Measurements from ENCODE around the gene PEMT. TPM values are rescaled to one million over a fixed set of nuclear protein-coding genes. Genes with fewer than 3 reads are reported as not detected.

PEMT gene
- total and polyA plus RNA-seq, 3 experiments from 2014 or later = 31.9 to 42.1 (median 34.6) TPM

- H3K27me3 ChIP-seq (ENCODE audit: insufficient read depth, low read length, poor library complexity, severe bottlenecking) = no peaks in the 10 kb centered on the region
- Mint-ChIP-seq H3K9me3 (no peaks in the 10 kb centered on the region), H3K36me3 (no peaks in the 10 kb centered on the region), H3K27ac (no peak overlapping the region), H3K4me3 (no peak overlapping the region), H3K27me3 (peaks cover 2 to 6% of the 10 kb centered on the region in 2 donors), H3K4me1 (no peaks in the 10 kb centered on the region)
- no peak for DNase-seq
- CTCF ChIA-PET = no interaction called here
- H3K4me3 ChIP-seq (ENCODE audit: low read length) = no peak overlapping the region
- POLR2A ChIA-PET = no interaction called here
- H3K9me3 ChIP-seq (ENCODE audit: low read length) = no peaks in the 10 kb centered on the region
- no peaks in the 10 kb centered on the region for H3K4me1 ChIP-seq (ENCODE audit: insufficient read depth, low read length)
- H3K27ac ChIP-seq (ENCODE audit: low read depth, low read length) = no peak overlapping the region
- H3K36me3 ChIP-seq (ENCODE audit: insufficient read depth, low read length) = no peaks in the 10 kb centered on the region
These were observed 88.6 kb downstream of the PEMT start for GRCh38 chr17:17502741-17503565.

GRCh38 chr17:17500999-17501605, 90.4 kb downstream of the PEMT start:
- no peak overlapping the region for H3K27ac ChIP-seq (ENCODE audit: low read depth, low read length)
- H3K27me3 ChIP-seq (ENCODE audit: insufficient read depth, low read length, poor library complexity, severe bottlenecking) = no peaks in the 10 kb centered on the region
- no peak overlapping the region for H3K4me3 ChIP-seq (ENCODE audit: low read length)
- Mint-ChIP-seq H3K27me3 (peaks cover 2 to 6% of the 10 kb centered on the region in 2 donors), H3K27ac (peak overlapping the region in 1 of 8 donors; percentile 69), H3K9me3 (no peaks in the 10 kb centered on the region), H3K4me3 (peak overlapping the region in 1 of 7 donors; percentile 27), H3K36me3 (no peaks in the 10 kb centered on the region), H3K4me1 (peaks cover 4 to 6% (median 5%) of the 10 kb centered on the region in 3 donors)
- DNase-seq = no peak
- POLR2A ChIA-PET = no interaction called here
- CTCF ChIA-PET = no interaction called here
- H3K4me1 ChIP-seq (ENCODE audit: insufficient read depth, low read length) = peaks cover 6% of the 10 kb centered on the region
- H3K9me3 ChIP-seq (ENCODE audit: low read length) = no peaks in the 10 kb centered on the region
- no peaks in the 10 kb centered on the region for H3K36me3 ChIP-seq (ENCODE audit: insufficient read depth, low read length)

GRCh38 chr17:17499402-17500145, 91.9 kb downstream of the PEMT start:
- no peak overlapping the region for H3K27ac Mint-ChIP-seq
- DNase-seq = no peak
- H3K27me3 Mint-ChIP-seq = peaks cover 9 to 11% of the 10 kb centered on the region in 2 donors
- H3K4me1 Mint-ChIP-seq = peaks cover 11 to 20% (median 11%) of the 10 kb centered on the region in 3 donors
- H3K36me3 Mint-ChIP-seq = no peaks in the 10 kb centered on the region
- ChIA-PET POLR2A (no interaction called here), CTCF (no interaction called here)
- no peaks in the 10 kb centered on the region for H3K27me3 ChIP-seq (ENCODE audit: insufficient read depth, low read length, poor library complexity, severe bottlenecking)
- H3K36me3 ChIP-seq (ENCODE audit: insufficient read depth, low read length) = no peaks in the 10 kb centered on the region
- peaks cover 10% of the 10 kb centered on the region for H3K4me1 ChIP-seq (ENCODE audit: insufficient read depth, low read length)
- no peak overlapping the region for H3K4me3 ChIP-seq (ENCODE audit: low read length)
- no peak overlapping the region for H3K4me3 Mint-ChIP-seq
- H3K9me3 ChIP-seq (ENCODE audit: low read length) = no peaks in the 10 kb centered on the region
- H3K27ac ChIP-seq (ENCODE audit: low read depth, low read length) = no peak overlapping the region
- no peaks in the 10 kb centered on the region for H3K9me3 Mint-ChIP-seq

GRCh38 chr17:17498606-17499301, 92.8 kb downstream of the PEMT start:
- Histone ChIP-seq H3K27me3 (ENCODE audit: insufficient read depth, low read length, poor library complexity, severe bottlenecking) (no peaks in the 10 kb centered on the region), H3K27ac (ENCODE audit: low read depth, low read length) (no peak overlapping the region), H3K9me3 (ENCODE audit: low read length) (no peaks in the 10 kb centered on the region), H3K4me3 (ENCODE audit: low read length) (no peak overlapping the region), H3K4me1 (ENCODE audit: insufficient read depth, low read length) (peaks cover 10% of the 10 kb centered on the region), H3K36me3 (ENCODE audit: insufficient read depth, low read length) (no peaks in the 10 kb centered on the region)
- no peak overlapping the region for H3K27ac Mint-ChIP-seq
- no peak overlapping the region for H3K4me3 Mint-ChIP-seq
- no peaks in the 10 kb centered on the region for H3K36me3 Mint-ChIP-seq
- DNase-seq = no peak
- no peaks in the 10 kb centered on the region for H3K9me3 Mint-ChIP-seq
- CTCF ChIA-PET = interaction anchor here (2.2 kb wide), 1 partner anchor 70 kb away, joined by 5 read pairs; no protein-coding TSS in a partner anchor
- peaks cover 9 to 11% of the 10 kb centered on the region in 2 donors for H3K27me3 Mint-ChIP-seq
- H3K4me1 Mint-ChIP-seq = peaks cover 11 to 25% (median 11%) of the 10 kb centered on the region in 3 donors
- POLR2A ChIA-PET = no interaction called here

GRCh38 chr17:17497845-17498520, 93.5 kb downstream of the PEMT start:
- H3K27ac Mint-ChIP-seq = no peak overlapping the region
- peaks cover 10% of the 10 kb centered on the region for H3K4me1 ChIP-seq (ENCODE audit: insufficient read depth, low read length)
- DNase-seq = no peak
- H3K36me3 Mint-ChIP-seq = no peaks in the 10 kb centered on the region
- peaks cover 11 to 25% (median 11%) of the 10 kb centered on the region in 3 donors for H3K4me1 Mint-ChIP-seq
- H3K36me3 ChIP-seq (ENCODE audit: insufficient read depth, low read length) = no peaks in the 10 kb centered on the region
- ChIA-PET CTCF (interaction anchor here (0.8 to 3.6 kb wide), 10 partner anchors 13 to 421 kb away, joined by 3 to 71 read pairs (median 6); partner anchors contain the start of gene PEMT), POLR2A (interaction anchor here (1.1 kb wide), 1 partner anchor 145 kb away, joined by 5 read pairs; no protein-coding TSS in a partner anchor)
- peak overlapping the region in 1 of 7 donors; percentile 53 for H3K4me3 Mint-ChIP-seq
- H3K27ac ChIP-seq (ENCODE audit: low read depth, low read length) = no peak overlapping the region
- H3K27me3 Mint-ChIP-seq = peaks cover 9 to 11% of the 10 kb centered on the region in 2 donors
- H3K4me3 ChIP-seq (ENCODE audit: low read length) = no peak overlapping the region
- H3K27me3 ChIP-seq (ENCODE audit: insufficient read depth, low read length, poor library complexity, severe bottlenecking) = no peaks in the 10 kb centered on the region
- H3K9me3 ChIP-seq (ENCODE audit: low read length) = no peaks in the 10 kb centered on the region
- H3K9me3 Mint-ChIP-seq = no peaks in the 10 kb centered on the region

GRCh38 chr17:17497065-17497844, 94.3 kb downstream of the PEMT start:
- Mint-ChIP-seq H3K4me1 (peaks cover 11 to 25% (median 11%) of the 10 kb centered on the region in 3 donors), H3K36me3 (peaks cover 0 to 6% (median 0%) of the 10 kb centered on the region in 3 donors), H3K9me3 (no peaks in the 10 kb centered on the region), H3K27ac (peak overlapping the region in 1 of 8 donors; percentile 84), H3K4me3 (peak overlapping the region in 6 of 7 donors; percentile 25 to 60 (median 56)), H3K27me3 (peaks cover 7 to 10% of the 10 kb centered on the region in 2 donors)
- H3K27ac ChIP-seq (ENCODE audit: low read depth, low read length) = no peak overlapping the region
- no peaks in the 10 kb centered on the region for H3K27me3 ChIP-seq (ENCODE audit: insufficient read depth, low read length, poor library complexity, severe bottlenecking)
- peaks cover 10% of the 10 kb centered on the region for H3K4me1 ChIP-seq (ENCODE audit: insufficient read depth, low read length)
- no peak for DNase-seq
- POLR2A ChIA-PET = interaction anchor here (0.9 to 1.1 kb wide), 3 partner anchors 8 to 145 kb away, joined by 3 to 5 read pairs (median 4); no protein-coding TSS in a partner anchor
- no peaks in the 10 kb centered on the region for H3K9me3 ChIP-seq (ENCODE audit: low read length)
- no peaks in the 10 kb centered on the region for H3K36me3 ChIP-seq (ENCODE audit: insufficient read depth, low read length)
- no peak overlapping the region for H3K4me3 ChIP-seq (ENCODE audit: low read length)
- CTCF ChIA-PET = interaction anchor here (0.6 to 3.6 kb wide), 36 partner anchors 8 to 571 kb away, joined by 3 to 71 read pairs (median 4); partner anchors contain the start of gene PEMT
